Adrenal gland (tissue), 12 donors: ENCODE measurements around the gene DLG2. TPM values are rescaled to one million over a fixed set of nuclear protein-coding genes. Genes with fewer than 3 reads are reported as not detected.

Experiments used
- DNase-seq, 7 donors: peaks; one replicate each; pipeline ENCODE4 v3.0.0-alpha.2; 2019 to 2020
- H3K27ac ChIP-seq, 5 donors: fragments of 200-600 bp; sonication (generic) in 4 of 5; 1 replicate in 3 of 5; 2 replicates in 2 of 5; pipeline versions ENCODE4 v1.5.1 to v1.8.0; 2016 to 2020; ENCODE audit warnings: mild to moderate bottlenecking in 1 of 5
- H3K27me3 ChIP-seq: fragments of 200-600 bp; 2 replicates; pipeline ENCODE4 v1.8.0; 2021
- H3K36me3 ChIP-seq, 2 donors: fragments of 200-600 bp; replicated peaks in 1 of 2; 1 replicate in 1 of 2; 2 replicates in 1 of 2; pipeline versions ENCODE4 v1.5.1 to v1.8.0; 2018 to 2022
- H3K4me1 ChIP-seq, 2 donors: fragments of 200-600 bp; replicated peaks in 1 of 2; 1 replicate in 1 of 2; 2 replicates in 1 of 2; pipeline versions ENCODE4 v1.5.1 to v1.8.0; 2018 to 2021
- H3K4me3 ChIP-seq, 4 donors: fragments of 200-600 bp; sonication (generic) in 3 of 4; one replicate each; pipeline ENCODE4 v1.5.1; 2016 to 2018
- H3K9me3 ChIP-seq, 3 donors: fragments of 200-600 bp; sonication (generic) in 1 of 3; replicated peaks in 1 of 3; 1 replicate in 2 of 3; 2 replicates in 1 of 3; pipeline versions ENCODE4 v1.5.1 to v1.8.0; 2016 to 2021
- POLR2A ChIP-seq, 2 donors: fragments of 450-650 bp; IDR thresholded peaks; one replicate each; pipeline ENCODE4 v1.6.1; 2017; ENCODE audit warnings: antibody characterized with exemption in 2 of 2, mild to moderate bottlenecking in 2 of 2, moderate library complexity in 1 of 2
- WGBS, 4 donors: extraction: QIAGEN DNeasy Blood & Tissue Kit in 2 of 4; methylation state at CpG; one replicate each; pipeline versions ENCODE4 v1.1.5 to v1.1.7; 2013 to 2017; 5-methylcytosine and 5-hydroxymethylcytosine counted together
- intact Hi-C, 2 donors: fragments of 100-400 bp; cut with DNase I; formaldehyde crosslinking; loops; one replicate each; pipeline versions ENCODE4 v1.14.1 to v1.15.0; 2022 to 2023
- polyA plus RNA-seq, 3 donors: library from polyadenylated mRNA; stranded (reverse); fragments of 200-250 nt in 2 of 3; fragments of 350-450 nt in 1 of 3; fragmentation: Illumina TruSeq in 1 of 3; extraction: RNeasy Lipid Tissue Mini Kit (QIAGEN cat#74804) in 1 of 3; gene quantifications; one replicate each; pipeline ENCODE4 v1.2.3, GENCODE V29; 2013 to 2014
- total RNA-seq, 9 donors: library from RNA; depleted of rRNA in 4 of 9; stranded (reverse); fragments of >200 nt in 4 of 9; fragments of 120-200 nt in 1 of 9; fragmentation: NEBNext Ultra II Directional in 1 of 9; extraction: Animal tissue kit (Norgen Biotek cat#: 25700) in 1 of 9; gene quantifications; one replicate each; pipeline versions ENCODE4 v1.1.0 to v1.2.4, GENCODE V29; 2013 to 2023
- TF ChIP-seq, protein P1 (sequence below), 6 experiments: fragments of 450-650 bp in 4 of 6; fragments of 200-600 bp in 2 of 6; sonication (generic) in 1 of 6; IDR thresholded peaks; 1 replicate in 5 of 6; 2 replicates in 1 of 6; pipeline versions ENCODE4 v1.5.1 to v1.8.0; 2016 to 2021; ENCODE audit warnings: antibody characterized with exemption in 6 of 6, mild to moderate bottlenecking in 2 of 6, moderate library complexity in 1 of 6
- donor health status: healthy with polysubstance abuse.
- donor health status: Bipolar disorder and iron deficiency.
- donor health status: DM: yes; HTN: yes; CAD: no.
- donor health status: DM: no; HTN: no; CAD: no.
- donor health status: DM: no; HTN: no; CAD: no.
- donor health status: DM: yes; HTN: yes; CAD: no.

Gene DLG2
- total and polyA plus RNA-seq, 12 donors, result 8.3 to 101 (median 37.5) TPM

DNA sequence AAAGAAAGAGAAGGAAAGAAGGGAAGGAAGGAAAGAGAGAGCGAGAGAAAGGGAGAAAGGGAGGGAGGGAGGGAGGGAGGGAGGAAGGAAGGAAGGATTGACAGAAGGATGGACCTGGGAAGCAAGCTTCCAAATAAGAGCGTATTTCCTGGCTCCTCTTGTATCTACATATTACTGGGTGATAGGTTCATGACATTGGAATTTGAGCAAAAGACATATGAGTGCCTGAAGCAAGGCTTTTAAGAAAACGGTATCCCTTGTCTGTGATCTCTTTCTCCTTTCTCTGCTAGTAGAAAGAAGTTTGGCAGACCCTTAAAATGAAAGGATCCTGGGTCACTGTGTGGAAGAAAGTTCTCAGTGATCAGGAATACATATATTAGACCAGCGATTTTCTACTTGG is 1408.8 kb downstream of the DLG2 start:
- H3K27ac ChIP-seq, result no peak overlapping the region
- peaks cover 0 to 5% of the 10 kb centered on the region in 2 donors for H3K4me1 ChIP-seq
- WGBS, 4 donors, result 57 to 71% (median 64%) methylated on average over 4 of the region's 4 CpGs
- TF ChIP-seq POLR2A (IDR thresholded peaks at IDR 0.05), result no peak
- TF ChIP-seq, protein P1, sequence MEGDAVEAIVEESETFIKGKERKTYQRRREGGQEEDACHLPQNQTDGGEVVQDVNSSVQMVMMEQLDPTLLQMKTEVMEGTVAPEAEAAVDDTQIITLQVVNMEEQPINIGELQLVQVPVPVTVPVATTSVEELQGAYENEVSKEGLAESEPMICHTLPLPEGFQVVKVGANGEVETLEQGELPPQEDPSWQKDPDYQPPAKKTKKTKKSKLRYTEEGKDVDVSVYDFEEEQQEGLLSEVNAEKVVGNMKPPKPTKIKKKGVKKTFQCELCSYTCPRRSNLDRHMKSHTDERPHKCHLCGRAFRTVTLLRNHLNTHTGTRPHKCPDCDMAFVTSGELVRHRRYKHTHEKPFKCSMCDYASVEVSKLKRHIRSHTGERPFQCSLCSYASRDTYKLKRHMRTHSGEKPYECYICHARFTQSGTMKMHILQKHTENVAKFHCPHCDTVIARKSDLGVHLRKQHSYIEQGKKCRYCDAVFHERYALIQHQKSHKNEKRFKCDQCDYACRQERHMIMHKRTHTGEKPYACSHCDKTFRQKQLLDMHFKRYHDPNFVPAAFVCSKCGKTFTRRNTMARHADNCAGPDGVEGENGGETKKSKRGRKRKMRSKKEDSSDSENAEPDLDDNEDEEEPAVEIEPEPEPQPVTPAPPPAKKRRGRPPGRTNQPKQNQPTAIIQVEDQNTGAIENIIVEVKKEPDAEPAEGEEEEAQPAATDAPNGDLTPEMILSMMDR (IDR thresholded peaks at IDR 0.05), result no peak
- intact Hi-C loops, result no loop called here
- H3K36me3 ChIP-seq, result no peaks in the 10 kb centered on the region
- H3K4me3 ChIP-seq, result no peak overlapping the region
- no peak for DNase-seq
- no peaks in the 10 kb centered on the region for H3K27me3 ChIP-seq
- H3K9me3 ChIP-seq, result no peaks in the 10 kb centered on the region

DNA sequence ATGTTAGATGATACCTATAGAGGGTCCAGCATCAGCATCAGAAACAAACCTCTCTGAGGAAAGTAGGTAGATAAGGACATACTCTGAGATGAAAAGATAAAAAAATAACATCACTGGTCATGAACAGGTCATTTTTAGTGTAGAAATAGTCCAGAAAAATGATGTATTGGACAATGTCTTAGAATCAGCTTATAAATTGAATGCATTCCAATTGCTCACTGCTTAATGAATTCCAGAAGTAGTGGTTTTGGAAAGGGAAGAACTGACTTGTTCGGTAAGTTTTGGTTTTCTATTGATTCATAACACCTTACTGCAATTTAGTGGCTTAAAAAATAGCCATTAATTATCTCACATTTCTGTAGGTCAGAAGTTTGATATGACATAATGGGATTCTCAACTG is 1411.5 kb downstream of the DLG2 start:
- no peaks in the 10 kb centered on the region for H3K9me3 ChIP-seq
- H3K27me3 ChIP-seq, result no peaks in the 10 kb centered on the region
- DNase-seq, result no peak
- no peak overlapping the region for H3K4me3 ChIP-seq
- no peak overlapping the region for H3K27ac ChIP-seq
- no peaks in the 10 kb centered on the region for H3K36me3 ChIP-seq
- TF ChIP-seq POLR2A (IDR thresholded peaks at IDR 0.05), result no peak
- TF ChIP-seq, protein P1 (IDR thresholded peaks at IDR 0.05), result no peak
- intact Hi-C loops, result no loop called here
- WGBS, 4 donors, result 73 to 92% (median 87%) methylated on average over 1 of the region's 1 CpG
- peaks cover 0 to 5% of the 10 kb centered on the region in 2 donors for H3K4me1 ChIP-seq

DNA sequence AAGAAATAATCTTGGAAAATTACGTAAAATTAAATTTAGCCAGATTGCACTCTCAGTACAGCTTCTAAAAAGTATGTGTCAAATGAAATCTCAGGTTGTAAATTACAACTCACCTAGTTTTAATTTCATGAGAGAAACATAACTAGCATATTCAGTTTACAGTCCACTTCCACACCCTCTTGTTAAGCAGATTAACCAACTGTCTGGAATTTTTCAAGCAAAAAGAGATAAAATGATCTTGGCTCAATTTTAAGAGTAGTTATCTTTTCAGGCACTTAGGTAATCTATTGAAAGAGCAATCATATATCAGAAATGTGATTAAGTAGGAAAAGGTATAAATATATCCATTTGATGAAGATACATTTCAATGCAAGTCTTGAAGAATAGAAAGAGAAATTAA is 1412.6 kb downstream of the DLG2 start:
- no peak overlapping the region for H3K4me3 ChIP-seq
- H3K27me3 ChIP-seq, result no peaks in the 10 kb centered on the region
- 85 to 95% (median 90%) methylated on average over 1 of the region's 1 CpG for WGBS, 4 donors
- intact Hi-C loops, result no loop called here
- no peaks in the 10 kb centered on the region for H3K36me3 ChIP-seq
- H3K9me3 ChIP-seq, result no peaks in the 10 kb centered on the region
- TF ChIP-seq, protein P1 (IDR thresholded peaks at IDR 0.05), result no peak
- no peak for TF ChIP-seq POLR2A (IDR thresholded peaks at IDR 0.05)
- H3K27ac ChIP-seq, result no peak overlapping the region
- no peak for DNase-seq
- peaks cover 0 to 5% of the 10 kb centered on the region in 2 donors for H3K4me1 ChIP-seq

DNA sequence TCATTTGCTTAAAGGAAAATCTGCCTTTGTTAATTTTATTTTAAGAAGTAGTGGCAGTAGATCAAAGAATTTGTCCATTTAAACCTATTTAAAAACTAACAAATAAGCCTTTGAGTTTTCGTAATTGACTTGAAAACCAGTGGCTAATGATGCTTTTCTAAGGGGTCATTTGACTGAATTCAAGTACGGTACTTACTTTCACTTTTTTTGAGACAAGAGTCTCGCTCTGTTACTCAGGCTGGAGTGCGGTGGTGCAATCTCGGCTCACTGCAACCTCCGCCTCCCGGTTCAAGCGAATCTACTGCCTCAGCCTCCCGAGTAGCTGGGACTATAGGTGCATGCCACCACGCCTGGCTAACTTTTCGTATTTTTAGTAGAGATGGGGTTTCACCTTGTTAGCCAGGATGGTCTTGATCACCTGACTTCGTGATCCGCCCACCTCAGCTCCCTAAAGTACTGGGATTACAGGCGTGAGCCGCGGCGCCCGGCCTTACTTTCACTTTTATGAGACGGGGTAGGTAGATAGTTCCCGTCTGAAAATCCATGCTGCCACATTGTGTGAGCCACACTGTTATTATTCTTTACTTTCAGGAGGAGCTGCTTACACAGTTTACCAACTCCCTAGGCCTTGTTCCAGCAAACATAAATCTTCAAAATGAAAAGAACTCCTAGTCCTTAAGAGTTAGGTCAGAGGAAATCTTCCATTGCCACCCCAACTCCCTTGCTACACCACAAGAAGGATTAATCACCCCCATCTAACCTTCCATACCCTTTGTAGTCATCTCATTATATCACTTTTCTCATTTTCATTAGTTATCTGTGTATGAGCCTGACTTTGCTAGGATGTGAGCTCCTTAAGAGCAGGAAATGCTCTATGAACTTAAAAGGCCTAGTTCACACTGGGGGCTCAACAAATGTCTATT is 1414.4 kb downstream of the DLG2 start:
- intact Hi-C loops, result no loop called here
- H3K27me3 ChIP-seq, result no peaks in the 10 kb centered on the region

More for the DNA sequence above, 1414.4 kb downstream of the DLG2 start:
- Histone ChIP-seq H3K4me1 (peaks cover 0 to 5% of the 10 kb centered on the region in 2 donors), H3K36me3 (no peaks in the 10 kb centered on the region), H3K27ac (no peak overlapping the region), H3K4me3 (no peak overlapping the region), H3K9me3 (no peaks in the 10 kb centered on the region)
- DNase-seq, result no peak
- WGBS, 4 donors, result 93 to 95% (median 94%) methylated on average over 20 of the region's 20 CpGs
- TF ChIP-seq, protein P1 (IDR thresholded peaks at IDR 0.05), result no peak
- TF ChIP-seq POLR2A (IDR thresholded peaks at IDR 0.05), result no peak
